HG03575 (cell line): Measurements from ENCODE around the gene STXBP1.

ENCODE experiments used
- ATAC-seq: cut with Tn5 transposase; IDR thresholded peaks from one replicate; pipeline ENCODE4 v1.9.1; 2021; ENCODE audit not compliant: unreplicated experiment, insufficient number of reproducible peaks, low FRiP score; ENCODE audit errors: extremely low read depth

STXBP1 gene

DNA sequence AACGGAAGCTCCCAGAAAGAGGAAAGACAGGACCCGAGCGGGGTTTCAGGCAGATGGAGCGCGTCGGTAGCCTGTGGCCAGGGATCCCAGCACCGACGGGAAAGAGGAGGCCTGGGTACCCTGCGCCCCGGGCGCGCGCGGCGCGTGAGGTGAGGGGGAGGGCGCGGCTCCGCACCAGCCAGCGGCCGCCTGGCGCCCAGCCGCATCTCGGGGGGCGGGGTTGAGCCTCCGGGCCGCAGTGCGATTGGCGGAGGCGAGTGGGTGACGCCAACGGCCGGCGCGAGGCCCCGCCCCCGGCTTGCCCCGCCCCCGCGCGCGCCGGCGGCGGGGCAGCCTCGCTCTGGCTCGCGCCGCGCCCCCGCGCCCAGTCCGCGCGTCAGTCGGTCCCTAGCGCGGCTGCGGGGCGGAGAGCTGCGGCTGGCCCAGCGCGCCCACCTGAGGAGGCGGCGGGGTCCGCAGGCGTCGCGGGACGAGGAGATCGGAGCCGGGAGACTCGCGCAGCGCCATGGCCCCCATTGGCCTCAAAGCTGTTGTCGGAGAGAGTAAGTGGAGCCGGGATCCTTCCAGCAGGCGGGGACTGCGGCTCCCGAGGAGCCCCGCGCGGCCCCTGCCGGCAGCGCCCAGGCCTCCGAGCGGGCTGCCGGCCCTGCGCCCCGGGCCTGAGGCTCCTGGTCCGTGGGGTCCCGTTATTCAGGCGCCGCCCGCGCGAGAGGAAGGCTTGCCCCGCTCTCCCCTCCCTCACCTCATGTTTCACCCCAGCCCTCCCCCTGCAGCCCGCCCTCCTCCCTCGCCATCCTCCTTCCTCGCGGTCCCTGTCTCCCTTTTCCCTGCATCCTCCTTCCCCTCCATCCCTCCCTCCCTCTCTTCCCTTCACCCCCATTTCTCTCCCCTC lies at the start of gene STXBP1:
Gene STXBP1, plus strand, starts transcription at position 379 of the 892 bp plus-strand sequence. Its CDS starts 127 bp downstream, at position 506.
- no peak for ATAC-seq

DNA sequence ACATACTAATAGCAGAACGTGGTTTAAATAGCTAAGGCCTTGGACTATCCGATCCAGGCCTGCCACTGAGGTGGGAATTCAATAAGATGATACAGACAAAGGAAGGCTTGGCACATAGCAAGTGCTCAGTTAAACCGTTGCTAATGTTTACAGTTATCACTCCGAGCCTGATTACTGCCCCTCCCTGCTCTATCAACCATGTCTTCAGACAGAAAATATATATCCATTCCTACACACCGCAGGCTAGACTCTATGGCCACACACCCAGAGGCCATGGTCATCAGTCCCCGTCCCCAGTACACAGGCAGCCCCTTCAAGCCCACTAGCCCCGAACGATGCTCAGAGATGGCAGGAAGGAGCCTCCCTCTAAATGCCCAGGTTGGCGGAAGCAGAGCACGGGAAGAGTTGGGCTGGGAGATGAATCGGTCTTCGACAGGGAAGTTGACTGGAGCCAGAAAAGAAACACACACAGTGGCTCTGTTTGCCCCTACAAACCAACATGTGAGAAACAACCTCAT lies 49.7 kb upstream of the STXBP1 start:
- ATAC-seq, result no peak

DNA sequence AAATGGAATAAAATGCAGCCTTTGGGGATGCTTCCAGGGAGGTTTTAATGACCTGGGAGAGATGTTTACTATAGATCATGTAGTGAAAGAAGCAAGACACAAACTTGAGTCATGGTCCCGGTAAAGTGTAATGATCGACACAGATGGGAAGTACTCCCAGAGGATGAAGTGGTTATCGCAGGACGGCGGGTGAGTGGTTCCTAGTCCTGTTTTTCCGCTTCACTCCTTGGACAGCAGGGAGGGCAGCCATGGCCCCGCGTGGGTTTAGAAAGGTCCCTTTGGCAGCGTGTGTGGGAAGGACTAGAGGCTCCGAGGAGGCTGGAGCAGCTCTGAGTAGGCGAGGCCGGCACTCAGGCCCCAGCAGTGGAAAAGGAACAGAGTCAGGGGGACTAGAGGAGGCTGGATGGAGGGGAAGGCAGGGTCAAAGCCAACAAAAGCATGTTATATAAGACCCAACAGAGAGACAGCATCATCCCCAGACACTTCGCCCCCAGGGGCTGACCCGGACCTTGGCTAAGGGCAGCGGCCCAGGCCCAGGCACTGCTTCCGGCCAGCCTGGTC lies 49.2 kb upstream of the STXBP1 start:
- ATAC-seq, result no peak

DNA sequence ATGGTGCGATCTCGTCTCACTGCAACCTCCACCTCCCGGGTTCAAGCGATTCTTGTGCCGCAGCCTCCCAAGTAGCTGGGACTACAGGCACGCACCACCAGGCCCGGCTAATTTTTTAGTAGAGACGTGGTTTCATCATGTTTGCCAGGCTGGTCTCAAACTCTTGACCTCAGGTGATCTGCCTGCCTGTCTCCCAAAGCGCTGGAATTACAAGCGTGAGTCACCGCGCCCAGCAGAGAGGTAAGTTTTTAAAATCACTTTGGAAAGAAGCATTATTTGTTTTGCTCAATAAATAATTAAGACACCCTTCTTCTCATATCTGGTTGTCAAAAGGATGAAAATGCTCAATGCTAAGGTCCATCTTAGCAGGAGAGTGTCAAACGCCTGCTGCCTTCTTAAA lies 48.5 kb upstream of the STXBP1 start:
- no peak for ATAC-seq

DNA sequence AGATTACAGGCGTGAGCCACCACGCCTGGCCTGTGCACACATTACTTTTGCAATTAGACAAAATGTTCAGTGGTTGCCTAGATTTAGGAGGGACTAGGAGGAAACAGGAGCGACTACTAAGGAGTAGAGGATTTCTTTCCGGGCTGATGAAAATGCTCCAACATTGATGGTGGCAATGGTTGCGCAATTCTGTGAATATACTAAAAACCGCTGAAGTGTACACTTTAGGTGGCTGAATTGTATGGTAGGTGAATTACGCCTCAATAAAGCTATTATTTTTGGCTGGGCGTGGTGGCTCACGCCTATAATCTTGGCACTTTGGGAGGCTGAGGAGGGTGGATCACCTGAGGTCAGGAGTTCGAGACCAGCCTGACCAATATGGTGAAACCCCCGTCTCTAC lies 46.8 kb upstream of the STXBP1 start:
- ATAC-seq, result no peak

DNA sequence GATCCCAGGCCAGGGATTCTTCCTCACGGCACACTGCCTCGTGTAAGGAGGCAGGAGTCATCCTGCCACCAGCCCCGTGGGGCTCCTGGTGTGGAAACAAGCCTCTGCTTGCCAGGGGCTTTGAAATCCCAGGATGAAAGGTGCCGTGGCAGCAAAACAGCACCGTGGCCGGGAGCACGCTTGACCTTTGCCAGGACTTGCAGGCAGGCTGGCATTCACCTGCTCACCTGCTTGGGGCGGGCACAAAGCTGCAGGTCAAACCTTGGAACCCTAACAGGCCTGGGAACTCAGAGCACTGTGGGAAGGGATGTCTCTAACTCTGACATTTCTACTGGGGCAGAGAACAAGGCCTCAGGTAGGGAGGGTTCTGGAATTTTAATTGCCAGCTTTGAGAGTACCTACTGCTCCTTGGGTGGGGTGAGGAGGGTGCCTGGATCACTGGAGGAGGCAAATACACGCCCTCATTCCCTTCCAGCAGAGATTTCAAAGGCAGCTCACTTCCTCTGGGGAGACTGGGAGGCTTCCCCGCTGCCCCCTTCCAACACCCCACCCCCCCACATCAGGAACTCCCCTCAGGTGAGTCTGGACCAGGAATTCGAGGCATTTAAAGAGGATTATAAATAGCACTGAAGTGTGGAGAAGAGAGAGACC lies 45.6 kb upstream of the STXBP1 start:
- ATAC-seq, result no peak

DNA sequence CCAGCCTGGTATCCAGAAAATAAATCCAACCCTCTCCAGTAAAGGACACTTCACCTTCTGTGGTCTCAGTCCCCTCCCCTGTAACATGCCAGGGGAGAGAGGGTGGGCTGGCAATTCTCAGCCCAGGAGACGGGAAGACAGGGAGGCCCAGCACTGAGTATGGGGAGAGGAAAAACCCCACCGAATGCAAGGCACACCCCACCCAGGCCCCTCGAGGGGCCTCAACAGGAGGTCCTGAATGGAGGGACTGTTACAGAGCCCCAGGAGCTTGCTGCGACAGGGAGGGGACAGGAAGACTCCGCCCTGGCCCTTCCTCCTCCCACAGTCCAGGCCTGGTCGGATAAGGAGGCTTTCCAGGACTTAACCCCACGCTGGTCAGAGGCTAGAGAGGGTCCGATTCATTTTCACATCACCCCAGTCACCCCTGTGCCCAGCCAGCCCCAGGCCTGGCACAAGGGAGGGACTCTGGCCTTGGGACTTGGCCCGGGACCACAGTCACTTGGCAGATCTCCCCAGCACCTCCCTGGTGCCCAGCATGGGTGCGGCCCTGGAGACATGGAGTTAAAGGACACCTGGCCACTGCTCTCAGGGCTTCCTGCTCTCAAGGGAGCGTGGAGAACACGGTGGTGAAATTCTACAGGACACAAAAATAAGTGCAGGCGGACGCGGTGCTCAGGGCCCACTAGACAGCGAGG lies 44.9 kb upstream of the STXBP1 start:
- no peak for ATAC-seq

DNA sequence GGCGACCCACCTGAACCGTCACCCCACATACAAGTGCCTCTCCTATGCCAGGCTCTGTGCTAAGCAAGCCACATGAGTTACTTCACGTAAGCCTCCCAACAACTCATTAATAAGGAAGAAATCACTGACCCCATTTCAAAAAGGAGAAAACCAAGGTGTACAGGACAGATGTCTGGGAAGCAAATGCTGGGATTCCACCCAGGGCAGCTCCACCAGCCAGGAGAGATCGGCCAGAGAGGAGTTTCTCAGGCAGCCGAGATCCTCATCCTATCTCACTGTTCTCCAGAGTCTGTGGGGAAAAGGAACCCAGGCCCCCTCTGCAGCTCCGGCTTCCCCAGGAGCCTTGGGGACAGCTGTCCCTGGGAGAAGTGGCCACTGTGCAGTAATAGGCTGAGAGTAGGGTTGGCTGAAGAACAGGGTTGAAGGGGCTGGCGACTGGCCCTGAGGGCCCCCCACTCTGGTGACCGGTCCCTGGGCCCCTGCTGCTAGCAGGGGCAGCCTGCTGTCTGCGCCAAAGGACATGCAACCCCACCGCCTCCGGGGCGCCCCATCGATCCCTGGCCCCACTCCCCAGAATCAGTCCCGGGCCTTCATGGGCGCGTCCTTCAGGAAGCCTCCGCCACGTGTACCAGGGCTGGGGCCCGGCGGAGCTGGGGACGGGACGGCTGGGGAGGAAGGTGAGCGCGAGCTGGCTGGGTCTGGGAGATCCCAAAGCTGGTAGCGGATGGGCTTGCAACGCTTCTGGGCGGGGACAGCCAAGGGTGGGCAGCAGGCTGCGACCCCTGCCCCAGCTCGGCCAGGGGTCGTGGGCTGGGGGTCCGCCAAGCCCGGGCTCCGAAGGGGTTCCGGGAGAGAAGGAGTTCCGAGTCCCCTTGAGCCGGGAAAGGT lies 44.1 kb upstream of the STXBP1 start:
- ATAC-seq, result no peak

- ATAC-seq, result no peak
Measured at GRCh38 chr9:127568618-127568970, 43.5 kb upstream of the STXBP1 start.

DNA sequence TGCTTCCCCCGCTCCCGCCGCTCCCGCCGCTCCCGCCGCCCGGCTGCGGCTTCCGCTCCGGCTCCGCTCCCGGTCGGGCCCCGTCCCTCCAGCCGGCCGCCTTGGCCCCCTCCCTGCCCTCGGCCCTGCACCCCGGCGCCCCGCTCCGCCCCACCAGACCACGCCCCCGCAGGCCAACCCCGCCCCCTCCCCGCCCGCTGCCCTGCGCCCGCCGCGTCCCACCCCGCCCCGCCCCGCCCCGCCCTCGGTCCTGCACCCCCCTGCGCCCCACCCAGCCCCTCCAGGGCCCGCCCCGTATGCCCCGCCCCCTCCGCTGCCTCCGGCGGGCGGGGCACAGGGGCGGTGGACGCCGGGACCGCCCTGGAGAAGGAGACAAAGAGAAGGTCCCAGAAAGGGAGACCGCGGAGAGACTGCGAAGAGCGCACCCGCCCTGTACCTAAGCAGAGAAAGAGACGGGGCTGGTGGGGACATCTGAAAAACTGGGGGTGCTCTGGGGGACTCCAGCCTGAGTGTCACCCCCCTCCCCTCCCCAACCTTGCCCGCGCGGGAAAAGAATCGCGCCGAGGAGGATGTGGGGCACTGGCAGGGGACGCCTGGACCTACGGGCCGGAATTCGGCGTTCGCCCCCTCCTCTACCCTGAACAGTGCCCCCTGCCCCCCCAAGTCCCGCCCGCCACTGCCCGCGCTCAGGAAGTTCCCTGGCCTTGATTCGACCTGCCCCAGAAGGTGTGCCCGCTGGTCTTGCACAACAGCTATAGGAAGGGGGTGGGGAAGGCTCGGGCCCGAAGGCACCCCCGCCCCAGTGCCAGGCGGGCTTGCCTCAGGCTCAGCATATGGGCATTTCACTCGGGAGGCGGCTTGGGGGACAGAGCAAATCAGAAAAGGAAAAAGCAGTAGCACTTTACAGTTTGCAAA lies 42.8 kb upstream of the STXBP1 start:
- ATAC-seq, result no peak

DNA sequence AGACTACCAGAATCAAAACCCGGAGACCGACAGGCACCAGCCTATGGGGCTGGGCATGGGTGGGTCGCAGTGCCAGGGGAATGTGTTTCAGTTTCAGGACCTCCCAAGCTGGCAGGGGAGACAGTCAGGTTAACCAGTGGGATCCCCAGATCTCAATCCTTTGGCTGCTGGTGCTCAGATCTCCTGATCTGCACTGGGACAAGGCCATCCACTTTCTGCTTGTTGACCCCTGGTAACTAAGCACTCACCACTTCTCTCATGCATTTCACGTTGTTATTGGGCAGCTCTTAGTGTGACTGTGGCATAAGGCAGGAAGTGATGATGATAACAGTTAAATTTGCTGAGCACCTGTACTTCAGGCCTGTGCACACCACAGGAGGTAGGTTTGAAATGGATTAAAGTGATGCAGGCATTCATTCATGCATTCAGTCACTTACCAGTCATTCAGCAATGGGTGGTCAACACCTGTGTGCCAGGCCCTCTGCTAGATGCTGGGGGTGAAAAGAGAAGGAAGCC lies 42.1 kb upstream of the STXBP1 start:
- ATAC-seq, result no peak

DNA sequence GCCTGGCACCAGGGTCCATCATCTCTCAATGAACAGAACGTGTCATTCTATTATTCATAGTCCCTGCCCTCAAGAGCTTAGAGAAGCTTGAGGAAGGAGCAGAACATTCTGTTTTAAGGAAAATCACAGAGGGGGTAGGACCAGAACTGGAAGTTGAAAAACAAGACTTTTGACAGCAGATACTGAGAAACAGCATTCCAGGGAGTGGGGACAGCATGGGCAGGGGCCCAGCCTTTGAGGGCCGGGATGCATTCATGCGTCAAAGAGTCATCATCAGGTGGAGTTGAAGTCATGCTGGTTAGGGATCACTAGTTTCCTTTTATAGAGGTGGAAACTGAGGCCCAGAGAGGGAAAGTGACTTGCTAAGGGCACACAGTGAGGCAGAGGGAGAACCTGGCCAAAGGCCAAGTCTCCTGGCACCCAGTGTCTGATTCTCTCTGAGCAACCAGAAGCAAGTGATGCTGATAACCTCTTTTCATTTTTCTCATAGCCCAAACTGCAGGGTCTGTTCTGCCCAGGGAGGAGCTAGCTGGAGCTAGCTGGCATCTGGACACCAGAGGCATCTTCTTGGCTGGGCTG lies 41.5 kb upstream of the STXBP1 start:
- no peak for ATAC-seq

DNA sequence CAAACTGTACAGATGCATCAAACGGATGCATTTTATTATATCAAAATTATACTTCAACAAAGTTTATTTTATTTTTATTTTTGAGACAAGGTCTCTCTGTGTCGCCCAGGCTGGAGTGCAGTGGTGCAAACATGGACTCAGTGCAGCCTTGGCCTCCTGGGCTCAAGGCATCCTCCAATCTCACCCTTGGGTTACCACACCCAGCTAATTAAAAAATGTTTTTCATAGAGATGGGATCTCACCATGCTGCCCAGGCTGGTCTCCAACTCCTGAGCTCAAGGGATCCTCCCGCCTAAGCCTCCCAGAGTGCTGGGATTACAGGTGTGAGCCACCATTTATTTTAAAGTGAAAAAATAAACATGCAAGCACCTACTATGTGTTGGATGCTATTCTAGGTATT lies 40.1 kb upstream of the STXBP1 start:
- ATAC-seq, result no peak

DNA sequence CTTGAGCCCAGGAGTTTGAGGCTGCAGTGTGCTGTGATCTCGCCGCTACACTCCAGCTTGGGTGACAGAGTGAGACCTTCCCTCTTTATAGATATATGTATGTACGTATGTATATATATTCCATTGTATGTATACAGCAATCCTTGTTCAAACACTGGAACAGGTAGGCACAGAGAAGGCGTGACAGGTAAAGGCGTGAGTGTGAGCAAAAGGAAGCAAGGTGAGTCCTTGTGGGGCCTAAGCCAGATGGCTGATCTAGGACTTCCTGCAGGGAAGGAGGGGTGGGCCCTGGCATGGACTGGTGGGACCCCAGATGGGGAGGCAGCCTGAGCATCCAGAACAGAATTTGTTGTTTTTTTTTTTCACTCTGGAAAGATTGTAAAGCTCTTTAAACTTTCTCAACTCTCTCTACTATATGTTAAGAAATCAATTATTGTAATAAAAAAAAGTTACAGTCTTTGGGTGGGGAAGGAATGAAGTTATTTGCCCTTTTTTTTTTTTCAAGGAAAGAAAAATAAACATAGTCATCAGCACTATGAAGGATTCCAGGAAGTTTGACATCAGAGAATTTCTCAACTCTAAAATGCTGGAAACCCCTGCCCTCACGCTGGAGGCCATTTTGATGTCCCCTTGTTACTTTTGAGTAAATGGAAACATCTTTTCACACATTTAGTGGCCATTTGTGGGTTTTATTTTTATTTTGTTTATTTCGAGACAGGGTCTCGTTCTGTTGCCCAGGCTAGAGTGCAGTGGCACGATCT lies 38.9 kb upstream of the STXBP1 start:
- no peak for ATAC-seq

DNA sequence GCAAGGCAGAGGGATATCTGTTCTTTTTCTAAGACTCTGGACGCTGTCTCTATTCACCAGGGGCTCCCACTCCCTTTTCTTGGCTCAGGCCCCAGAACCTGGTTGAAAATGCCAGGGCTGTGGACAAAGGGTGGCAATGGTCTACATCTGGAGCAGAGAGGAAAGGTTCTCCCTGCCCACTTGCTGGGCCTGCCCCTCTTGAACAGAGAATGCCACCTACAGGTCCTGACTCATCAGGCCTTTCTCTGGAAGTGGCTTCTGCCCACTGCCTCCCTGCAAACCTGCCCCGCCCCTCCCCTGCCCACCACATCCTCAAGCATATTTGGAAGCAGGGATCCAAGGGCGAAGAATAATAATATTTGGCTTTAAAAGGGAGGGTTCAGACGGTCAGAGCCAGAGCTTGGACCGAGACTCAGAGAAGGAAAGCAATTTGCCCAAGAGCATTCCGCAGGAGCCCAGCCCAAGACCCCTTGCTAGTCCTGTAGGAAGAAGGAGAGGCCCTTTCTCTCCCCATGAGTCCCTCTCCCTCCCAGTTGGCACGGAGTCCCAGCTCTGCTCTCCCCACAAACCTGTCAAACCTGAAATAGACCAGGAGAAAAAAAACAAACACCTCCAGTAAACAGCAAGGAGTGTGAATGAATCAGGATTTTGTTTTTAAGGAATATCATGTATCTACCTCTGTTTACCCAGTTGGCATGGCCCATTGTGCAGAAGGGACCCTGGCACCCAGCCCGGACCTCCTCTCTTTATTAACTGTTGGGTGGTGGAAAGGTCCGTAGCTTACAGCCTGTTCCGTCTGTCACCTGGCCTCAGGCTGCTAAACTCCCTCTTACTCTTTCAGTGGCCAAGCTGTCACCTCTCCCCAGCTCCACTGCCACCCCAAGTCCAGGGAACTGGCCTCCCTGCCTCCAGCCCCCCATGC lies 37.7 kb upstream of the STXBP1 start:
- ATAC-seq, result no peak
